ENCODE measurements around the gene RBBP5. TPM values are rescaled to one million over a fixed set of nuclear protein-coding genes. Genes with fewer than 3 reads are reported as not detected.

Gene RBBP5
- total RNA-seq, 2 experiments from 2014 or later, result 14.8 to 15.6 TPM

DNA sequence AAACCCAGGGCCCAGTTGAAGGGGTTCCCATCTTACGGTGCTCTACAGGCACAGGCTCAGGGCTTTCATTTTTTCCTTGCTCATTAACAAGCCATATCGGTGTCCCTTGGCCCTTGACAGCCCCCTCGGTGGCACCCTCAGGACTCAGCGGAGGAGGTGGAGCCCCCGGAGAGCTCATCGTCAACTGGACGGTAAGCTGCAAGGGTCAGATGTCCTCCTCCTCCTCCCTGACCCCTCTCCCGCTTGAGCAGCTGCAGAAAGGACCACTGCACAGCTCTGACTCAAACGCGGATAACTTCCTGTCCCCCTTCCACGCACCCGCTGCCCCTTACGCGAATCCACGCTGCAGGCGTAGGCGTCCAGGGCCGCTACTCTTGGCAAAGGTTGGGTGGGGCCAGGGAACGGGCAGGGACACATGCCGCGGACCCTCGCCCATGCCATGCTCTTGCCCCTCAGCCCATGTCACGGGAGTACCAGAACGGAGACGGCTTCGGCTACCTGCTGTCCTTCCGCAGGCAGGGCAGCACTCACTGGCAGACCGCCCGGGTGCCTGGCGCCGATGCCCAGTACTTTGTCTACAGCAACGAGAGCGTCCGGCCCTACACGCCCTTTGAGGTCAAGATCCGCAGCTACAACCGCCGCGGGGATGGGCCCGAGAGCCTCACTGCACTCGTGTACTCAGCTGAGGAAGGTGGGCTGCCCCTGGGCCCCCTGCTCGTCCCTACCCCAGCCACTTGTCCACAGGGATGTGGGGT is 52.2 kb downstream of the RBBP5 start:
- H3K9me3 Mint-ChIP-seq, result no peaks in the 10 kb centered on the region
- intact Hi-C loops (cut with DNase I, micrococcal nuclease), result no loop called here
- Histone ChIP-seq H3K9me3 (ENCODE audit: control insufficient read depth in 1 of 2, insufficient read depth in 1 of 2, low read length in 2 of 2) (no peaks in the 10 kb centered on the region), H3K27me3 (ENCODE audit: control insufficient read depth in 1 of 2, insufficient read depth in 2 of 2, low read length in 2 of 2) (no peaks in the 10 kb centered on the region), H3K4me3 (ENCODE audit: low read length) (no peak overlapping the region), H3K27ac (ENCODE audit: low read depth in 1 of 2, low read length in 2 of 2) (no peak overlapping the region), H3K36me3 (ENCODE audit: insufficient read depth, low read length) (no peaks in the 10 kb centered on the region), H3K4me1 (ENCODE audit: insufficient read depth, low read length) (no peaks in the 10 kb centered on the region)
- ChIA-PET POLR2A (no interaction called here), CTCF (interaction anchor here (0.7 kb wide), 1 partner anchor 8 kb away, joined by 3 read pairs; no protein-coding TSS in a partner anchor)
- DNase-seq (no peak), ATAC-seq (ENCODE audit: poor library complexity) (no peak)
- H3K27ac Mint-ChIP-seq, result no peak overlapping the region
- H3K4me1 Mint-ChIP-seq (ENCODE audit: low read depth), result no peaks in the 10 kb centered on the region
- no peak overlapping the region for H3K4me3 Mint-ChIP-seq
- no peaks in the 10 kb centered on the region for H3K36me3 Mint-ChIP-seq (ENCODE audit: low read depth)
- H3K27me3 Mint-ChIP-seq, result no peaks in the 10 kb centered on the region
- TF ChIP-seq, protein P1, sequence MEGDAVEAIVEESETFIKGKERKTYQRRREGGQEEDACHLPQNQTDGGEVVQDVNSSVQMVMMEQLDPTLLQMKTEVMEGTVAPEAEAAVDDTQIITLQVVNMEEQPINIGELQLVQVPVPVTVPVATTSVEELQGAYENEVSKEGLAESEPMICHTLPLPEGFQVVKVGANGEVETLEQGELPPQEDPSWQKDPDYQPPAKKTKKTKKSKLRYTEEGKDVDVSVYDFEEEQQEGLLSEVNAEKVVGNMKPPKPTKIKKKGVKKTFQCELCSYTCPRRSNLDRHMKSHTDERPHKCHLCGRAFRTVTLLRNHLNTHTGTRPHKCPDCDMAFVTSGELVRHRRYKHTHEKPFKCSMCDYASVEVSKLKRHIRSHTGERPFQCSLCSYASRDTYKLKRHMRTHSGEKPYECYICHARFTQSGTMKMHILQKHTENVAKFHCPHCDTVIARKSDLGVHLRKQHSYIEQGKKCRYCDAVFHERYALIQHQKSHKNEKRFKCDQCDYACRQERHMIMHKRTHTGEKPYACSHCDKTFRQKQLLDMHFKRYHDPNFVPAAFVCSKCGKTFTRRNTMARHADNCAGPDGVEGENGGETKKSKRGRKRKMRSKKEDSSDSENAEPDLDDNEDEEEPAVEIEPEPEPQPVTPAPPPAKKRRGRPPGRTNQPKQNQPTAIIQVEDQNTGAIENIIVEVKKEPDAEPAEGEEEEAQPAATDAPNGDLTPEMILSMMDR (IDR thresholded peaks at IDR 0.05), result no peak

DNA sequence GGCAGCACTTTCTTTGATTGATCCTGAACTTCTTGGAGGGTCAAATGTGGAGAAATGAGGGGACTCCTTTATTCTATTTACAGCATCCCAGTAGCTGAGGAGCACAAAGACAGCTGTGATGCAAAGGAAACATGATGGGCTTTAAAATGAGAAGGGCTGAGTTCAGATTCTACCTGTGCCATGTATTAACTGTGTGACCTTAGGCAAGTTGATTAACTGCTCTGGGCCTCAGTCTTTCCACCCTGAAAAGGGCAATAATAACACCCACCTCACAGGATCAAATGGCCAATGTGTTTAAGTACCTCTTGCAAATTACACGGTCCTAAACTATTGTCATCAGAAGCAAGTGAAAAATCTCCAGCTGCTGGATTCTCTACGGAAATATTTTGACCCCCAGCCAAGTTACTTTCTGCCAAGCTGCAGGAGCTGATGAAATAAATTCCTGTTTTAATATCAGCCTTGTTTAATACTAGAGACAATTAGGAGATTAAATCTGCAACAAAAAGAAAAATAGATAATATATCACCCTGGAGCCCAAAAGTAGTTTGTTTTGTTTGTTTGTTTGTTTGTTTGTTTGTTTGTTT is 53.2 kb downstream of the RBBP5 start:
- Mint-ChIP-seq H3K4me1 (ENCODE audit: low read depth) (no peaks in the 10 kb centered on the region), H3K27ac (no peak overlapping the region), H3K27me3 (no peaks in the 10 kb centered on the region), H3K4me3 (no peak overlapping the region), H3K36me3 (ENCODE audit: low read depth) (no peaks in the 10 kb centered on the region), H3K9me3 (no peaks in the 10 kb centered on the region)
- CTCF ChIA-PET, result no interaction called here
- TF ChIP-seq, protein P1 (IDR thresholded peaks at IDR 0.05), result no peak
- Histone ChIP-seq H3K4me1 (ENCODE audit: insufficient read depth, low read length) (no peaks in the 10 kb centered on the region), H3K9me3 (ENCODE audit: control insufficient read depth in 1 of 2, insufficient read depth in 1 of 2, low read length in 2 of 2) (no peaks in the 10 kb centered on the region), H3K36me3 (ENCODE audit: insufficient read depth, low read length) (no peaks in the 10 kb centered on the region), H3K4me3 (ENCODE audit: low read length) (no peak overlapping the region), H3K27ac (ENCODE audit: low read depth in 1 of 2, low read length in 2 of 2) (no peak overlapping the region), H3K27me3 (ENCODE audit: control insufficient read depth in 1 of 2, insufficient read depth in 2 of 2, low read length in 2 of 2) (no peaks in the 10 kb centered on the region)
- intact Hi-C loops (cut with DNase I, micrococcal nuclease), result no loop called here
- POLR2A ChIA-PET, result no interaction called here
- ATAC-seq (ENCODE audit: poor library complexity) (no peak), DNase-seq (no peak)

DNA sequence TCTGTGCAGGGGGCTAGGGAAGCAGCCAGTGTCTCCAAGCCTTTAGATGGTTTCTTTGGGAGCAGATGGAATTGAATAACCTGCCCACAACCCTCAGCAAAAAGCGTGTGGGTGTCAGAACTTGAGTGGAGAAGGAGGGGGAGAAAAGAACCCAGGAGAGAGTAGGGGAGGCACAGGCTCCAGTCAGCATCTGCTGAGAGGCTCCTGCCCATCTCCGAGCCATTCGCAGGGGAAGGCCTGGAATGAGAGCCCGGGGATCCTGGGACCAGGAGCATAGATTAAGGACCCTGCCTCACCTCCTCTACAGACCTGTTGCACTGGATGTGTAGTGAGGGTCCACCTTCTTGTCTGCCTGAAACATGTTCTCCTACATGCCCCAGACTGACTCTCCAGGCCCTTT is 53.8 kb downstream of the RBBP5 start:
- Histone ChIP-seq H3K27me3 (ENCODE audit: control insufficient read depth in 1 of 2, insufficient read depth in 2 of 2, low read length in 2 of 2) (no peaks in the 10 kb centered on the region), H3K36me3 (ENCODE audit: insufficient read depth, low read length) (no peaks in the 10 kb centered on the region), H3K4me3 (ENCODE audit: low read length) (no peak overlapping the region), H3K9me3 (ENCODE audit: control insufficient read depth in 1 of 2, insufficient read depth in 1 of 2, low read length in 2 of 2) (no peaks in the 10 kb centered on the region), H3K27ac (ENCODE audit: low read depth in 1 of 2, low read length in 2 of 2) (no peak overlapping the region), H3K4me1 (ENCODE audit: insufficient read depth, low read length) (no peaks in the 10 kb centered on the region)
- no peaks in the 10 kb centered on the region for H3K4me1 Mint-ChIP-seq (ENCODE audit: low read depth)
- TF ChIP-seq, protein P1 (IDR thresholded peaks at IDR 0.05), result no peak
- no peaks in the 10 kb centered on the region for H3K27me3 Mint-ChIP-seq
- no peaks in the 10 kb centered on the region for H3K36me3 Mint-ChIP-seq (ENCODE audit: low read depth)
- no peak overlapping the region for H3K27ac Mint-ChIP-seq
- intact Hi-C loops (cut with DNase I, micrococcal nuclease), result no loop called here
- ATAC-seq (ENCODE audit: poor library complexity) (no peak), DNase-seq (no peak)
- ChIA-PET CTCF (no interaction called here), POLR2A (no interaction called here)
- no peak overlapping the region for H3K4me3 Mint-ChIP-seq
- H3K9me3 Mint-ChIP-seq, result no peaks in the 10 kb centered on the region

Measured in CD4-positive, alpha-beta T cell (primary cell).